ENCODE results near the gene PI4KA.
"Not testable (repeated sequence)": the region's sequence is repeated elsewhere in the genome, so short reads cannot be mapped to it uniquely, and the experiment has no call there.

The PI4KA gene

DNA sequence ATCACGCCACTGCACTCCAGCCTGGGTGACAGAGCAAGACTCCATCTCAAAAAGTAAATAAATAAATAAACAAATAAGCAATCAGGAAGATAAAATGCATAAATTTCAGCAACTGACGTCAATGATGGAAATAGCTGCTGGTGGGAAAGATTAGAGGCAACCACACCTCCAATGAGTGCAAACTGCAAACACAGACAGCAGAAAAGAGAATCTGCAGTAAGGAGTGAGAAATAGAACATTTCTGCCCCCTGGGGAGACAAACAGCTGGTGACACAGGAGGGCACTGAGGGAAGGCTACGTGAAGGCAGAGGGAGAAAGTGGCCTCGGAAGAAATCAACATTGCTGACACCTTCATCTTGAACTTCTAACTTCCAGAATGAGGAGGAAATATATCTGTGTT, 6.5 kb downstream of the PI4KA start:
- no peak overlapping the region for H3K27ac ChIP-seq (ENCODE audit: insufficient read depth, low read depth, low read length, poor library complexity, severe bottlenecking)
- H3K4me1 ChIP-seq (ENCODE audit: control insufficient read depth, insufficient read depth, low read length): peaks cover 4% of the 10 kb centered on the region
- H3K36me3 ChIP-seq (ENCODE audit: control insufficient read depth, insufficient read depth, low read length): no peaks in the 10 kb centered on the region
- H3K9me3 ChIP-seq (ENCODE audit: control insufficient read depth, low read length): no peaks in the 10 kb centered on the region
- no peaks in the 10 kb centered on the region for H3K27me3 ChIP-seq (ENCODE audit: control insufficient read depth, insufficient read depth, low read length, poor library complexity, severe bottlenecking)
- 75 to 77% methylated on average over 3 to 4 of the region's 4 CpGs for WGBS, 2 experiments
- no peak overlapping the region for H3K4me3 ChIP-seq (ENCODE audit: insufficient read depth, low read depth, low read length)

DNA sequence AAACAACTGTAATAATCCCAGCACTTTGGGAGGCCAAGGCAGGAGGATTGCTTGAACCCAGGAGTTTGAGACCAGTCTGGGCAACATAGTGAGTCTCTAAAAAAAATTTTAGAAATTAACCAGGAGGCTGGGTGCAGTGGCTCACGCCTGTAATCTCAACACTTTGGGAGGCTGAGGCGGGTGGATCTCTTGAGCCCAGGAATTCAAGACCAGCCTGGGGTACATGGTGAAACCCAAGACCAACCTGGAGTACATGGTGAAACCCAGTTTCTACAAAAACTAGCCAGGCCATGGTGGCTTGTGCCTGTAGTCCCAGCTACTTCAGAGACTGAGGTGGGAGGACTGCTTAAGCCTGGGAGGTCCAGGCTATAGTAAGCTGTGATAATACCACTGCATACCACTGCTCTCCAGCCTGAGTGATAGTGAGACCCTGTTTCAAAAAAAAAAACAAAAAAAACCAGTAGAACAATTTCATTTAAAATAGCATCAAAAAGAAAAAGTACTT, 11.2 kb downstream of the PI4KA start:
- no peaks in the 10 kb centered on the region for H3K27me3 ChIP-seq (ENCODE audit: control insufficient read depth, insufficient read depth, low read length, poor library complexity, severe bottlenecking)
- WGBS, 2 experiments: 89 to 92% methylated on average over 2 of the region's 2 CpGs
- no peaks in the 10 kb centered on the region for H3K9me3 ChIP-seq (ENCODE audit: control insufficient read depth, low read length)
- no peaks in the 10 kb centered on the region for H3K4me1 ChIP-seq (ENCODE audit: control insufficient read depth, insufficient read depth, low read length)
- H3K36me3 ChIP-seq (ENCODE audit: control insufficient read depth, insufficient read depth, low read length): no peaks in the 10 kb centered on the region
- H3K4me3 ChIP-seq (ENCODE audit: insufficient read depth, low read depth, low read length): no peak overlapping the region
- no peak overlapping the region for H3K27ac ChIP-seq (ENCODE audit: insufficient read depth, low read depth, low read length, poor library complexity, severe bottlenecking)

DNA sequence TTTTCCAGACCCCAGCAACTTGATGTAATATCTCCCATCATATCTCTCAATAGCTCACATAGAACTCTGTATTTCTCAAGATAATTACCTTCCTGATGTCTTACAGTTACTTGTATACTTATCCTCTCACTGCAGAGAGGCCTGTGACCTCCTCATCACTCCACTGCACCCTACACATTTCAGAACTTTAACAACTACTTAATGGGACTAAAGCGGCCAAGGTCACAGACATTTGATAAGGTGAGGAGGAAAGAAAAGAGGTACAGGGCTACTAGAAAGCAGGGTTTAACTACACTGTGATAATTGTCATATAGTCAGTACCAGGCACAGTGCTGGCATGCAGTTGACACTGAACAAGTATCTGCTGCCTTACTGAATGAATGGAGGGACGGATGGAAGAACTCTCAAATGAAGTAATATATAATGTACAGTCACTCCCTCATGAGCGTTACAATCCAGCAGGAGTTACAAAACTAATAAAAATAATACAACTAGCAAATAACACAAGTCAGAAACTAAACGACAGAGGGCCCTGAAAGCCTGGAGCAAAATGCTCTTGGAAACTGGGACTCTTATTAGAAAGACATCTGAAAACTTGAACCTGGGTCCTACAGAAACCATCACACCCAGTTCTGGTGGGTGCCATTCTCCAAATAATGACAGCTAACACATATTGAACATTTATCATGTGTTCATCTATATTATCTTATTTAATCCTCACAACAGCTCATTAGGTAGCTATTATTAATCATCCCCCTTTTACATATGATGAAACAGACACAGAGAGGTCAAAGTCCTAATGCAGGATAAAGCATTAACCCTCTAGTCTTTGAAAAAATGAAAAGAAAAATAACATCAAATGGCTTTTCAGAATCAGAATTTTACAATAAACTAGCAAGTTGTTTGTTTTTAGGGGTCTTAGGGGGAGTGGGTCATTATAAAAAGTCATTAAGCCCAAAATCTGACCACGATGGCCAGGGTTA, 14.3 kb downstream of the PI4KA start:
- Histone ChIP-seq H3K27me3 (ENCODE audit: control insufficient read depth, insufficient read depth, low read length, poor library complexity, severe bottlenecking) (no peaks in the 10 kb centered on the region), H3K4me3 (ENCODE audit: insufficient read depth, low read depth, low read length) (no peak overlapping the region), H3K4me1 (ENCODE audit: control insufficient read depth, insufficient read depth, low read length) (no peaks in the 10 kb centered on the region), H3K9me3 (ENCODE audit: control insufficient read depth, low read length) (no peaks in the 10 kb centered on the region), H3K27ac (ENCODE audit: insufficient read depth, low read depth, low read length, poor library complexity, severe bottlenecking) (no peak overlapping the region), H3K36me3 (ENCODE audit: control insufficient read depth, insufficient read depth, low read length) (no peaks in the 10 kb centered on the region)
- WGBS, 2 experiments: 94 to 97% methylated on average over 3 to 5 of the region's 5 CpGs

DNA sequence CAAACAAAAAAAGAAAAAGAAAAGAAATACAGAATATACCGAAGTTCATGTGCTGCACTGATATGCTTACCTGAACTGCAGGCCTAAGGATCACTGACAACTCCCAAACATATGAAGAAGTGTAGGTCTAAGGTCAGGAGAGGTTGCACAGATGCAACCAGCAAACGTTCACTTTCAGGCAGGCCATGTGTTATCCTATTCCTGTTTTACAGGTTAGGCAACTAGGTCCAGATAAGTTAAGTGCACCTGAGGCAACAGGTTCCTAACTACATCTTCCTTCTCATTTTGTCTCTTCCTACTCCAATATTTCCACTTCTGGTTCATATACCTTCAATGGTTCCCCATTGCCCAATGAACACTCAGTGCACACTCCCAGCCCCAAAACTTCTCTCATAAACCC, 15.1 kb downstream of the PI4KA start:
- Histone ChIP-seq H3K4me1 (ENCODE audit: control insufficient read depth, insufficient read depth, low read length) (no peaks in the 10 kb centered on the region), H3K9me3 (ENCODE audit: control insufficient read depth, low read length) (no peaks in the 10 kb centered on the region), H3K36me3 (ENCODE audit: control insufficient read depth, insufficient read depth, low read length) (no peaks in the 10 kb centered on the region), H3K27ac (ENCODE audit: insufficient read depth, low read depth, low read length, poor library complexity, severe bottlenecking) (no peak overlapping the region), H3K4me3 (ENCODE audit: insufficient read depth, low read depth, low read length) (no peak overlapping the region), H3K27me3 (ENCODE audit: control insufficient read depth, insufficient read depth, low read length, poor library complexity, severe bottlenecking) (no peaks in the 10 kb centered on the region)
- 89 to 98% methylated on average over 2 of the region's 2 CpGs for WGBS, 2 experiments

DNA sequence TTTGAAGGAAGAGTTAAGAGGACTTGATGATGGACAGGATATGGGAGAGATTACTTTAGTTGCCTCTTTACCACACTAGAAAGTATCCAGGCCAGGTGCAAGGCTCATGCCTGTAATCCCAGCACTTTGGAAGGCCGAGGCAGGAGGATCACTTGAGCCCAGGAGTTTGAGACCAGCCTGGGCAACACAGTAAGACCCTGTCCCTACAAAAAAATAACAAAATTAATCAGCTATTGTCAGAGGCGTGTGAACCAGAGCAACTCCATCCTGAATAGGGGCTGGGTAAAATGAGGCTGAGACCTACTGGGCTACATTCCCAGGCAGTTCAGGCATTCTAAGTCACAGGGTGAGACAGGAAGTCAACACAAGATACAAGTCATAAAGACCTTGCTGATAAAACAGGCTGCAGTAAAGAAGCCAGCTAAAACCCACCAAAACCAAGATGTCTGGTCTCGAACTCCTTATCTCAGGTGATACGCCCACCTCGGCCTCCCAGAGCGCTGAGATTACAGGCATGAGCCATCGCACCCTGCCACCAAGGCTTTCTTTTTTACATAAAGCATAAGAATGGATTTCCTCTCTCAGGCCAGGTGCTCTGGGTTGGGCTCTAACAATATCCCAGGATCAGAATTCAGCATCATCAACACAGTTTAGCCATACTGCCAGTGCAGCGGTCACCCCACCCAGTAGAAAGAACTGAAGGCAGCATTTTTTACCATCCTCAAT, 17.8 kb downstream of the PI4KA start:
- no peaks in the 10 kb centered on the region for H3K9me3 ChIP-seq (ENCODE audit: control insufficient read depth, low read length)
- H3K27me3 ChIP-seq (ENCODE audit: control insufficient read depth, insufficient read depth, low read length, poor library complexity, severe bottlenecking): no peaks in the 10 kb centered on the region
- H3K36me3 ChIP-seq (ENCODE audit: control insufficient read depth, insufficient read depth, low read length): no peaks in the 10 kb centered on the region
- no peak overlapping the region for H3K4me3 ChIP-seq (ENCODE audit: insufficient read depth, low read depth, low read length)
- no peak overlapping the region for H3K27ac ChIP-seq (ENCODE audit: insufficient read depth, low read depth, low read length, poor library complexity, severe bottlenecking)
- 83 to 85% methylated on average over 8 of the region's 8 CpGs for WGBS, 2 experiments
- H3K4me1 ChIP-seq (ENCODE audit: control insufficient read depth, insufficient read depth, low read length): no peaks in the 10 kb centered on the region

DNA sequence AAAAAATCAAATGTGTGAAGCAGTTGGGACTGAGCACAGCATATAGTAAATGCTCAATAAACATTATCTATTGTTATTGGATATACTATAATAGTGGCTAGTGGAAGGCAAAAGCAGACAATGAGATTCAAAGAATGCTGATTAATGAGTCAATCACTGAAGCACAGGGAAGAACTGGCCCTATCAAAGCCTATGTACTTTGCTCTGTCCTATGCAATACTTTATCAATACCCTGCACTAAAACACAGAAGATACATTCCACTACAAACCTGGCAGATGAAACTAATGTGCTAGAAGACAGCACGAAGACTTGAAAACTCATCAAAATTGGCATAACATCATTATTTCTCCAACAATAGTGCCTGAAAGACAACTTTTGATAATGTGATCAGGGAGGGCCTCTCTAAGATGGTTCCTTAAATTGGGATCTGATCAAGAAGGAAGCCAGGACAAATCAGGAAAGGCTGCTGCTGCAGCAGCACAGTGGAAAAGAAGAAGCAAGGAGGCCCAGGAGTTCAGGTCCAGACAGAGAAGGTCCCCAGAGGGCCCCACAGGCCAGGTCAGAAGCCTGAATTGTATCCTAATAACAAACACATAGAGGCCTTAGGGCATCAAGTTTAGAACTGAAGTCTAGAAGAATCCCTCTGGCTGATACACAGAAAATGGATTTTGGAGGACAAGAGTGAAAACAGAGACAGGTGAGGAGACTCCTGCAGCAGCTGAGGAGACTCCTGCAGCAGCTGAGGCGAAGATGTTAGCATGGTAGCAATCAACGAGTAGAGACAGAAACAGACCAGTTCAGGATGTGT, 18.6 kb downstream of the PI4KA start:
- no peaks in the 10 kb centered on the region for H3K4me1 ChIP-seq (ENCODE audit: control insufficient read depth, insufficient read depth, low read length)
- H3K4me3 ChIP-seq (ENCODE audit: insufficient read depth, low read depth, low read length): no peak overlapping the region
- H3K27me3 ChIP-seq (ENCODE audit: control insufficient read depth, insufficient read depth, low read length, poor library complexity, severe bottlenecking): no peaks in the 10 kb centered on the region
- no peak overlapping the region for H3K27ac ChIP-seq (ENCODE audit: insufficient read depth, low read depth, low read length, poor library complexity, severe bottlenecking)
- WGBS, 2 experiments: 93 to 94% methylated on average over 3 of the region's 3 CpGs
- no peaks in the 10 kb centered on the region for H3K36me3 ChIP-seq (ENCODE audit: control insufficient read depth, insufficient read depth, low read length)
- H3K9me3 ChIP-seq (ENCODE audit: control insufficient read depth, low read length): no peaks in the 10 kb centered on the region

DNA sequence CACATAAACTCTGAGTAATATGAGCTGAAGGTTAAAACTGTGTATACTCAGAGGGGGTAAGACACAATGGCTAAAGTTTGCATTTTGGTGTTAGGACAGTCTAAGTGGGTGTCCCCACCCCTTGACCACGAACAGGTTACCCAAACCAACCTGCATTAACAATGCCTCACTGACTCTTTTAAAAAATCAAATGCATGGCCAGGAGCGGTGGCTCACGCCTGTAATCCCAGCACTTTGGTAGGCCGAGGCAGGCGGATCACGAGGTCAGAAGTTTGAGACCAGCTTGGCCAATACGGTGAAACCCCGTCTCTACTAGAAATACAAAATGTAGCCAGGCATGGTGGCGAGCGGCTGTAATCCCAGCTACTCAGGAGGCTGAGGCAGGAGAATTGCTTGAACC, 19.3 kb downstream of the PI4KA start:
- not testable (repeated sequence) for H3K9me3 ChIP-seq (ENCODE audit: control insufficient read depth, low read length); H3K27ac ChIP-seq (ENCODE audit: insufficient read depth, low read depth, low read length, poor library complexity, severe bottlenecking); H3K27me3 ChIP-seq (ENCODE audit: control insufficient read depth, insufficient read depth, low read length, poor library complexity, severe bottlenecking); H3K4me1 ChIP-seq (ENCODE audit: control insufficient read depth, insufficient read depth, low read length); H3K36me3 ChIP-seq (ENCODE audit: control insufficient read depth, insufficient read depth, low read length); H3K4me3 ChIP-seq (ENCODE audit: insufficient read depth, low read depth, low read length)
- WGBS, 2 experiments: 92 to 93% methylated on average over 10 of the region's 10 CpGs

DNA sequence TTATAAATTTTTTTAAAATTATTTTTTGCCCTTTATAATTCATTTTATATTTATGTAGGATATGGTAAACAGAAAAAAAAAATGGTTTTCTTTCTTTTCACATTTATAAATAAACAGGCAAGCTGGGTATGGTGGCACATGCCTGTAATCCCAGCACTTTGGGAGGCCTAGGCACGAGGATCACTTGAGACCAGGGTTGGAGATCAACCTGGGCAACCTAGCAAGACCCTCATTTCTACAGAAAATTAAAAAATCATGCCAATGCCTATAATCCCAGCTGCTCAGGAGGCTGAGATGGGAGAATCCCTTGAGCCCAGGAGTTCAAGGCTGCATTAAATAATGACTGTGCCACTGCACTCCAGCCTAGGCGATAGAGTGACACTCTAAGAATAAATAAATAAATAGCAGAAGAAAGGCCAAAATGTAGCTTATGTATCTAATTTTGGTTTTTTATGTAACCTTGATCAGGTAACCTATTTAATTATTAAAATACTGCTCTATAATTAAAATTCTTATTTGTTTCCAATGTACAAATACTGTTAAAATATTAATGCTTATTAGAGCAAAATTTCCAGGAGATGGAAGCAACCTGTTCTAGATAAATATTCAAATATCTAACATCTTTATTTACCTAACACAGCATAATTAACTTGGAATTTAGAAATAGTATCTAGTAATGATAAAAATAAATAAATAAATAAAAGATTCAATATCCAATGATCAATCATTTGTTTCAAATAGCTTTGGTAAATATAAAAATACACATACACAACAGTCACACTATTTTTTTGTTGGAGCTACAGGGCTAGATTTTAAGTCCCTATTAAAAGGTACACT, 21.4 kb downstream of the PI4KA start:
- Histone ChIP-seq H3K27me3 (ENCODE audit: control insufficient read depth, insufficient read depth, low read length, poor library complexity, severe bottlenecking) (no peaks in the 10 kb centered on the region), H3K4me1 (ENCODE audit: control insufficient read depth, insufficient read depth, low read length) (no peaks in the 10 kb centered on the region), H3K9me3 (ENCODE audit: control insufficient read depth, low read length) (no peaks in the 10 kb centered on the region), H3K27ac (ENCODE audit: insufficient read depth, low read depth, low read length, poor library complexity, severe bottlenecking) (no peak overlapping the region), H3K4me3 (ENCODE audit: insufficient read depth, low read depth, low read length) (no peak overlapping the region), H3K36me3 (ENCODE audit: control insufficient read depth, insufficient read depth, low read length) (peaks cover 3% of the 10 kb centered on the region)
- 74 to 100% methylated on average over 2 of the region's 2 CpGs for WGBS, 2 experiments

DNA sequence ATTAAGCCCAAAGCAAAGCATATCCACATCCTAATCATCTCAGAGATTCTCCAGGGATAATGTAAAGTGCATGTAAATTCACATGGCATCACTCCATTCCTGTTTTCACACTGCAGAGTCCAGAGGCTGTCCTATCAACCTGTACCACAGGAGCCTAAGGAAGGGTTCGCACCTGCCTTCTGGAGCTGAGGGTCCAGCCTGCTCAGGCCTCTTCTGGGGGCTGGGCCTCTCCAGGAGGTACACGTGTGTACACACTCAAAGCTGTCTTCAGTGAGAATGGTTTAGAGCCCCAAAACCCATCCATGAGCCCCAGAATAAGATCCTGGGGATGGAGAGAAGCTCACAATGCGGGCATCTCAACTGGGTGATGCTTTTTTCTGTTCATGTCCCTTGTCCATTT, 23.9 kb downstream of the PI4KA start:
- WGBS, 2 experiments: 93 to 95% methylated on average over 3 of the region's 3 CpGs
- H3K36me3 ChIP-seq (ENCODE audit: control insufficient read depth, insufficient read depth, low read length): peaks cover 3% of the 10 kb centered on the region
- H3K4me3 ChIP-seq (ENCODE audit: insufficient read depth, low read depth, low read length): no peak overlapping the region
- H3K4me1 ChIP-seq (ENCODE audit: control insufficient read depth, insufficient read depth, low read length): no peaks in the 10 kb centered on the region
- H3K27ac ChIP-seq (ENCODE audit: insufficient read depth, low read depth, low read length, poor library complexity, severe bottlenecking): no peak overlapping the region
- no peaks in the 10 kb centered on the region for H3K27me3 ChIP-seq (ENCODE audit: control insufficient read depth, insufficient read depth, low read length, poor library complexity, severe bottlenecking)
- H3K9me3 ChIP-seq (ENCODE audit: control insufficient read depth, low read length): no peaks in the 10 kb centered on the region
